NCI-H2081 (cell line): ENCODE data around the gene NPAS3.
A peak's percentile ranks its signal among the peaks of the same experiment; 100 is the strongest.

Source experiments
- DNase-seq, 2 experiments: peaks; one replicate each; lab custom pipeline; 2025; lab: John Stamatoyannopoulos, UW

Gene NPAS3

DNA sequence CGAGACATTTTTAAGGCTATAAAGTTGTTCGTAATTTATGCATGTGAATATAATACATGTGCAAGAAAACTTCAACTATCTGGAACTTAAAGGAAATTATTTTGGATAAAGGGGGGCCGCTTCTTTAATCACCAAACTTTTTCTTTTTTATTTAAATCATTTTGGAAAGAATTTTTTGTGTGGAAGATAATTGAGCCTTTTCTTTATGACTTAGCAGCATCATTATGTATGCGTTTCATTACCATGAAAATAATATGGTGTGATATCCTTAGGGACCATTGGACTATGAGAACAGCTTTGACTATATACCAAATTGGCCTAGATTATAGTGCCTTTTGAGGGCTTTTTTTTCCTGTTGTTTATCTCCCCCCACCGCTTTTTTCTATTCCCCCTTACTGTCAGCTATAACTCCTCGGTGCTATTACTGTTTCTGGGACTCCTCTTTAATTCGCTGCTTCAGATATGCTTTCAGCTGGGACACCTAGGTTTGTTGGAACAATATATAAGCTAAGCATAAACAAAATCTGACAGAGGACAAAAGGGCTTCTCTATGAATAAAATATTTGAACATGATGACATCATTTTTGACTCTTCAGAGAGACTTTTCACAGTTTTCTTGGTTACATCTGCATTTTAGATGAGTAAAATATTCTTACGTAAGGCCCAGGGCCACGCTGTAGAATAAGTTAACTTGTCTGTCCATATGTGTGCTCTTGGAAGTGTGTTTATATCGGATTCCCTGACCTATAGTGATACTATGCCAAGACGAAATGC, 392.7 kb downstream of the NPAS3 start:
- DNase-seq: no peak

DNA sequence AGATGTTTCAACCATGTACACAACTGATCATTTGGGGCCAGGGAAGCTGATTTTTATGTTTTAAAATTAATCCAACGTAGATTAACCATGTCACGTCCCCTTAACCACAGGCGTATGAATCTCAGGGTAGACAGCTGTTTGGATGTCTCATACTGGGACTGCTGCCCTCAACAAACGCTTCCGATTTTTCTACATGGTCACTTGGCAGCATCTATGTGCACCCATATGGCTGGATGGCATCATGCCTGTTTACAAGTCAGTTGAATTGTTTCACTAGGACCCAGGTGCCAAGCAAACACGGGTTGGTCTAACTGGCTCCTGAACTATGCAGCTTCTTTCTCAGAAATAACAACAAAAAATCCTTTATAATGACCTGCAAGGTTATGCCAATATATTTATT, 393.8 kb downstream of the NPAS3 start:
- no peak for DNase-seq

DNA sequence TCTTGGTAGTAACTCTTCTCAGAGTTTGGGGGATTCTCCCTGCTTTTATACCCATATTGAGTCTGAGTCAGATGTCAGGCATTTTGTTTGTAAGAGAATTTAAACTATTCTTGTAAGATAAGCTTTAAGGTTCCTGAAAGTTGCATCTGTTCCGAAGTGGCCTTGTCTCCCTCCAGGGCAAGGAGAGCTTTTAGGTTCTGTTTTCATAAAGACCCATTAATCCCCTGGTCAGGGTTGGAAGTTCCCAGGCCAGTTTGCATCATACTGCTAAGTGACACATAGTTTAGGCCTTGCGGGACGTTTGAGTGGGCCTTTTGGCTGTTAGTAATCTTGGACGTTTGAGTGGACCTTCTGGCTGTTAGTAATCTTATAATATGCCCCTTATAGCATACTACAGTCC, 396.7 kb downstream of the NPAS3 start:
- no peak for DNase-seq

DNA sequence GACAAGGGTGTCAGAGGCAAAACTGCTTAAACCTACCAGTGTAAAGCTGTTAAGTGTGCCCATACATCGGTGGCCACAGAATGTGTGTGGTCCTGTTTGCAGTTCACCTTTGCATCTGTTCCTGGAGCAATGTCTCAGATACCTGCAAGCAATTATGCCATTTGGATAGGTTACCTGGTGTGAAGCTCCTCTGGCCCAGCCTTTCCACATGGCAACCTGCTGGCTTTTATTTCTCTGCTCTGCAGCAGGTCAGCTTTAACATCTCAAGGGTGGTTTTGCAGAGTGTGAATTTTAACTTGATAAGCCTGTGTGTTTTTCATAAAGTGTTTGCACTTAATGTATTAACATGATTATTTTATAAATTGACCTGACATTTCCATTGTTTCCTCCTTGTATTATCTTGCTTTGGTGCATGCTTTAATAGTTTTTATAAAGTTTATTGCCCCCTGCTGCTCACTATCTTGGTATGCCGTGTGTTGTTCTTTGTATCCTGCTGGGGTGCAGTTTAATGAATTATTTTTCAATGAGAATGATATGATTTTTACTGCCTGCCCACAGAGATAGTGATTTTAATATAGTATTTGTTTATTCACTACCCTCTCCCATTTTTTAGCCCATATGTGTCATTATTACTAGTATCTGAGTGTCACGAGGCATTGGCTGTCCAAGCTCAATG, 403.8 kb downstream of the NPAS3 start:
- no peak for DNase-seq

DNA sequence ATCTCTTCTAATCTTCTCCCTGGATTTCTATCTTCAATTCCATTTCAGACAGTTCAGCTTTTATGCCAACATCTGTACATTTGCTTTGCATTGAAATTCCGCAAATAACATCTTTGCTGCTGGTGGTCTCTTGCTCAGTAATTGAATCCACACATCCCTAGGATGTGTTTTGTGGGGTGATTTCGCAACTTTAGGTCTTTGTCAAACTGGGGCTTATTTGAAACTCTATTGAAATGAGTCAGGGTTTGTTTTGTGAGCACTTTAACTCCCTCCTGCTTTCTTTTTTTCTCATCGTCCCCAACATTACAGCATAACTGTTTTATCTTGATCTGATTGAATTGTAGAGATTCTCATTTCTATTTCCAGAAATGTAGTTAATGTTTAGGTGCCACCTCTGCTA, 404.3 kb downstream of the NPAS3 start:
- DNase-seq: no peak

DNA sequence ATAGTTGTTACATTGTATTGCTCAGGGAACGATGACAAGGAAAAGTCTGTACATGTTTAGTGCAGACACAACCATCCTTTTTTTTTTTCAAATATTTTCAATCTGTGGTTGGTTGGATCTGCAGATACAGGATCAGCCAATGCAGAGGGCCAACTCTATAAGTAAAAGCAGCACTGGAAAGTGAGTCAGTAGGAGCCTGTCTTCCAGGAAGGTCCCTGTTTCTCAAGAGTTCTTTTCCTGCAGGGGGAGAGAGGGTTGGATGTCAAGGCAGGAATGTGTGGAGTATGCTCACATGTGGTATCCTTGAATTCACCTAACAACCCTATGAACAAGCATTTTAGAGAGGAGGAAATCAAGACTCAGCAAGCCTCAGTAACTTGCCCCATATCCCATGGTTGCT, 409.1 kb downstream of the NPAS3 start:
- DNase-seq: no peak

DNA sequence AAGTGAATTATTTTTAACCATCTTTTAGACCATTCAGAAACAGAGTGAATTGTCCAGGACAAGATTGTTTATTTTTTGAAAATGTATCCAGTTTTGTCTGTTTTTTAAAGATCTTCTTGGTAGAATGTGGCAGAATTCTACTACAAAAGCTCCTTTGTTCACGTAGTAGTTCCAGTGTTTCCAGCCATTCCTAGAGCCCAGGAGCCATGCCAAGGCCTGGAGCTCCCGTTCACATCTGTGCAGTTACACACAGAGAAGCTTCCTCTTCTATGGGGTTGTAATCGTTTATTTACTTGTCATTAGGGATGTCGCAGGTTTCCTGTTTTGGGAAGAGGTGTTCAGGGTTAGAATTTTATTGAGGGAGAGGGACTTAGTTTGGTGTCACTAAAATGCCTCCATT, 409.8 kb downstream of the NPAS3 start:
- DNase-seq: no peak

DNA sequence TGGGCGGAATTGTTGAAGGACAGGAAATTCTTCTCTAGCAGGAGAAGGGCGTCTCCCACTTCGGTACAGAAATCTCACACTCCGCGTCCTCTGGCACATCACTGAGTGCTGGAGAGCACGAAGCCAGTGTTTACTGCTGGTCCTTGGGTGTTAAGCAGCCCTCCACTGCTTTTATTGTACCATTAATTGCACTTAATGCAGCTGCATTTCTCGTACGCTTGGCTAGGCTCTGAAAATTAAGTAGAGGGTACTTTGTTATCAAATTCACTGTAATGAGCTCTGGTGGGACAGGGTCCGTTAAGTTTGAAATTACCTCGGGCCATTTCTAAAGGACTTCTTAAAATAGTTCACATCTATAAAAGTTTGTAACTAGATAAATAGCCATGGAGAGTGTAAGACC, 411.2 kb downstream of the NPAS3 start:
- no peak for DNase-seq

DNA sequence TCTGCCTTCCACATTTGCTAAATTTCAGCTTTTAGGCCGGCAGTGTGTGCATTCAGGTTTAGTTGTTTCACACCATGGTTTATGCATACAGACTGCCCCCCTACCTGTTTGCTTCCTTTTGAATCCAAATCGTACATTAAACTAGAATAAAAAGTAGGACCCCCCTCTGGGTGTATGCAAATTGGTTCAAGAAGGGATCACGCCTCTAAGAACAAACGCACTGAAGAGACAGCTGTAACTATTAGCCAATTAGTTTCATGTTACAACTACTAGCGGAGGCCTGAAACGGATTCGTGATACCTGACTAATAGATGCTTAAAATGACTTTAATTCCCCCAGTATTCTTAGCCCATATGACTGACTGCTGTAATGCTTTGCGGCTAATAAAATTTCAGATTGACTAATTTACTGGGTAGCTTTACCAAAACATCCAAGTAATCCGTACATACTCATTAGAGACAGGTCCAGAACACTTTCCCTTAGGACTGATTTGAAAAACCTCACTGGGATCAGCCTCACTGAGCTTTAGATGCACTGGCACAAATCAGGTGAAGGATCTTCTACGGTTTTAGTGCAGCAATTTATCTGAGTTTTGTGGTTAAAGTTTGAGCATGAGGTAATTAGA, 411.8 kb downstream of the NPAS3 start:
- no peak for DNase-seq

DNA sequence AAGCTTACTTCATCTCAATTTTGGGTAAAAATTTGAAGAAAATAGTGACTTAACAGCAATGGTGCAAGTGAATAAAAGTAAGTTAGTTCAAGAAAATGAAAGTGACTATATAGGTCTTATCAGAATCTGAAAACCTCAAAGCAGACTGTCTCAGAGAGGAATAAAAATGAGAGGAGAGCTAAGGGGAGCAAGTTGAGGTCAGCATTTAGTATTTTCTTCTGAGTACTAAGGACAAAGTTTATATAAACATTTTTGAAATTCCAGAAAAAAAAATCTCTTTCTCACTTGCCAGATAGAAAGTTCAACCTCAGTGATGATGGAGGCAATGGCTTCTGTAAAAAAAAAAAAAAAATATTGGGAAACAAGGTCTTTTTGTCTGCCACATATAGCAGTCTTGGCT, 414.1 kb downstream of the NPAS3 start:
- DNase-seq: no peak

DNA sequence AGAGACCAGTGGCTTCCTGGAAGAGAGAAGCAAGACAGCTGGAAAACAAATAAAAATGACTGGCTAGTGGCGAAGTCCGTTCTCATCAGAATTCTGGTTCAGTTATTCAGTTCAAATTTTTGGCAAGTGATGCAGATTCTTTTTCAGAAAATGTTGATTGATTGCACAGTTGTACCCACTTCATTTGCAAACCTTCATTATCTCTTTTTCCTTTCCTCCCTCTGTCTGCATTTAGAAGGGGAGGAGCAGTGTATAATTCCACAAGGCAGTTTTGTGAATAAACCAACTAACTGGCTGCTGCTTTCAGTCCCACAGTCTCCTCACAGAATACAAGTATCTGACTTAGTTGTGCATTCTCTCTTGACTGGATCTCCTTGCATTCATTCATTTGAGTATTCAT, 417.5 kb downstream of the NPAS3 start:
- no peak for DNase-seq

DNA sequence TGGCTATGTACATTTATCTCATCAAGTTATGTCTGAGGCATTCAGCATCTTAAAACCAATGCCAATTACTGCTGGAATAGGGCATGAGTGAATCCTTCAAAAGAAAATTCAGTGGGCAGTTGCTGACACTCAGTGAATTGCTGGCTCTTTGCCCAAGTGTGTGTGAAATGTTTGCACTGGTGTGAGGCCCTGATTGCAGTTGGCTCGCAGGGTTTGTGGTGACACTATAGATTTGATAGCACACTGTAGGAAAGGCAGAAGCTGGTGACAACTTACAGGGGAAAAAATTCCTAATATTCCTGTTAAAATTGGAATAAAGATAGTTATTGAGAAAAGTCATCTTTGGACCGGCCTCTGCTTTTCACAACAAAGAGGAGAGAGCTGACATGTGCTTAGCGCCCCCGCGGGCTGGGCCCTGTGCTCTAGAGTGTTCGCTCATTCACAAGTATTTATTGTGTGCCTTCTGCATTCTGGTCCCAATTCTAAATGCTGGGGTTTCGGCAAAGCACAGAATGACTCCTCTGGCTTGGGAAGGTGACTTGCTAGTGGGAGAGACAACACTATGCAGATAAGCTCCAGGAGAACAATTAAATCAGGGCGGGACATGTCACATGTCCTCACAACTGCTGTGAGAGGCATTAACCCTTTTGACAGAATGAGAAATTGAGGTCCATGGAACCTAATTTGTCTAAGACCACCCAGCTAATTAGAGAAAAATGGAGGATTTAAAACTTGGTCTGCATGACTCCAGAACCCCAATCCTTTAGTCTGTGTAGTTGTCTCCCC, 418.7 kb downstream of the NPAS3 start:
- DNase-seq: peak; percentile 38 to 60

DNA sequence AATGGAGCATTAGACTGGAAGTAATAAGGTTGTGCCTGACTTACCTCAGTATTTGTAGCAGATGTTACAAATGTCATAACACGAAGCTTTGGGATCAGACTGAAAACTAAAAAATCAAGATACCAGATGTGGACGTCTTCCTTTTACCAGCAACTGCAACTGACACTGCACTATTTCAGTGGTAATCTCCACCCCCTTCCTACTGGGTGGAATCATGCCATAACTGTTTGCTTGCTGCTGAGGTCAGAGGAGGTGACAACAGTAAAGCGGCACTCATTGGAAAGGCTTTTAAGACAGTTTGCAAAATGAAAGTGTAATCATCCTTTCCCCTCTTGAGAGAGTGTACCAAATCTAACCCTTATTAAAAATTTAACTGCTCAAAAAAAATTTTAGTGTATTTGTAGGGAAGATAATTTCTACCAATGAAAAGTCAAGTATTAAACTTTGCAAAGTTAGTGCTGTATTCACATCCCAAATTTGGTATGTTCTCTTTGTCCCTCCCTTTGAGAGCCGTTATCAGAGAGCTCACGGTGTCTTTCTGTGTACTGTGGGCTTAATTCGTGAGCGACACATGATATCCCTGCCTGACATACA, 420.7 kb downstream of the NPAS3 start:
- DNase-seq: no peak

DNA sequence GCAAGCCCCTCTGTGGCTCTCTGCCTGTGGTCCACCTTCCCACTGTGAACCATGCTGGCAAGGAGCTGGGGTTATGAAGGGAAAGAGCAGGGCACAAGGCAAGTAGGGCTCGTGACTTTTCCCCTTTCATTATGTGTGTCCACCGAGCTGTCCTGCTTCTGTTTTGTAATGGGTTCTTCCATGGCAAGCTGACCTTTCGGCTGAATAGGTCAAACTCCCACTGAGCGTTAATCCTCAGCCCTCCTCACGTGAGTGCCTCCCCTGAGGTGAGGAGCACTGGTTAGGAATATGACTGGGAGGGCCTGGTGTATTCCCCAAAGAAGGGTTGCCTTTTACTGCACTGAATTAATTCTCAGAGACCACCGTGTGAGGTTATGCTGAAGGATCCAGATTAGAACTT, 424.3 kb downstream of the NPAS3 start:
- DNase-seq: no peak

DNA sequence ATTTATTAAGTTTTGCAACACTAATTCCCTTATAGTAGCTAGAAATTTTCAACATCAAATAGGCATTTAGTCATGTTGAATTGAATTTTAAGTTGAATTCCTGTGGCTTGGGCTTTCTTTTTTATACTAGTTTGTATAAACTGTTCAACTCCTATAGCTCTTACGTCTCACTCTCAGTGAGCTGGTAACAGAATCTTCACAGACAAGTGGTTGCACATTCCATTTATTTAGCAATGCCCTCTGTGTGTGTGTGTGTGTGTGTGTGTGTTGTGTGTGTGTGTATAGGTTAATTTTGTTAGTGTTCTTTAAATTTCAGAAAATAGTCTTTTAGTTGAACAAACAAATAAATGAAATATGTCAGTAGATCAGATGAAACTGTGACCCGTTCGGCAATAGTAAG, 425.0 kb downstream of the NPAS3 start:
- DNase-seq: no peak

DNA sequence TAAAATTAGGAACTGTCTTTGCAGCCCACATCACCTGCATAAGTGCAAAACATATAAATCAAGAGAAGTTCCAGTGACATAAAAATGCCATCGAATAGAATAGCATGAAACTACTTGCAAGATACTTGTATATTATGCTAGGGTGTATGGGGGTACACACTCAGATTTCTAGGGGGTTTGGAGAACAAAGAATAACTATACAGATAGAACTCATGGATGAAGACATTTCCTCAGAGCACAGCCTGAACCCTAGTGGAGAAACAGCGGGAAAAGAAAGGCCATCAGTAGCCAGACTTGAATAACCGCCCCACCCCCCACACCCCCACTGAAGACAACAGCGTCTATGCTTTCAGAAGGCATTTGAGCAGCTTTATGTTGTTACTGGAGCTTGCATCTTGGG, 425.8 kb downstream of the NPAS3 start:
- DNase-seq: no peak

DNA sequence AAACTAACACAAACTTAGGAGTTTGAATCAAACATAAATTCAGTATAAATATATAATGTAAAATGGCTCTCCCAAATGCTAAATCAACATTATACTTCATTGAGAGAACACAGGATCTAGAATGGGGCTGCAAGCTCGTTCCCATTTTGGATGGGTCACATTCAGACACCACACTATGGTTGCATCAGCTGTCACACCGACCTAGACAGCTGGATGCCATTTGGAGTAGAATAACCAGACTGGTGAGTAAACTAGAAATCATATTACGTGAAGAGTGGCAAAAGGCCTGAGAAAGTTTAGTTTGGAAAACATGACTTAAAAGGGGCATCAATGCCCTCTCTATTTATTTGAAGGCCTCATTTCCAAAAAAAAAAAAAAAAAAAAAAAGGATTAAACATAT, 430.4 kb downstream of the NPAS3 start:
- no peak for DNase-seq

DNA sequence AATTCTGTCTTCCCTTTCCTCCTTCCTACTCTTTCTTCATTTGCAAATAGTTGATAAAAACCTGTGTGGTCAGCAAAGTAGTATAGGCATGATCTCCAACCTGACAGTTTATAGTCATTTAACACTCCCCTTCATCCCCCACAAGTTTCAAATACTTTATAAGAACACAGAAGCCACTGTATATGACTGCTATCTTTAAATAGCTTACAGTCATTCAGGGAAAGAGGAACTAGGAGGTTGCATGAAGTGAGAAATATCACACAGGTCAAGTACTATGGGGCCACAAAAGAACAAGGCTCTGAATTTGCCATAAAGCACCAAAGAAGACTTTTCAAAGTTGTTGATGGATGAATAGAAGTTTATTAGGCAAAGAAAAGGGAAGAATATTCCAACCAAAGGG, 431.3 kb downstream of the NPAS3 start:
- DNase-seq: no peak

DNA sequence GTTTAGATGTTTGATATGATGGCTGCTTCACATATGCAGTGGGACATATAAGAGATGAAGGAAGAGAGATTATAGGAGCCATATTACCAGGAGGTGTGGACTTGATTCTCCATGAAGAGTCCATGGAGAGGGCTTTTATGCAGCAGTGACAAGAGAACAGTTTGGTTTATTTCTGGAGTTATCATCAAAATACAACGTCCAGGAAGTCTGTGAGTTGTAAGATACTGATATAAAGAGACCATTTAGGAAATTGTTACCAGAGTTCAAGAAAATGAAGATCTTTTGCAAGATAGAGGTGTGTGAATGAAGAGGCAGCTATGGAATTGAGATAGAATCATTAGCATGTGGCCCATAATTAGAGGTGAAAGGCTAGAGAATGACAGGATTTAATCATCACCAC, 431.7 kb downstream of the NPAS3 start:
- no peak for DNase-seq

DNA sequence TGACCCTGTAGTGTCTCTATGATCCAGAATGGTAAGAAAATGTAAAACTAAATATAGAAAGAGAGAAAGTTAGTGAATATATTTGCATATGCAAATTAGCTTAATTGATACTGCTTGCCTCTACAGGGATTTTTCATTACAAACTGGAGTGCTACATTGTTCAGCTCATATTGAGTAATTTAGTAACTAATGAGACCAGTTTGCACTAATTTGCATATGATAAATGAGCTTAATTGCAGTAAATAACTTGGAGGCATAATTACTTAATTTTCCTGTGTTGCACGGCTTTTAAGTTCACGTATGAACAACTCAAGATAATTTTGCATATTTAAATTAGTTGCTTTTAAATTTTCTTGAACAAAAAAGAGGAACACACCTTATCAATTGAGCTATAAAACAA, 436.5 kb downstream of the NPAS3 start:
- DNase-seq: no peak

DNA sequence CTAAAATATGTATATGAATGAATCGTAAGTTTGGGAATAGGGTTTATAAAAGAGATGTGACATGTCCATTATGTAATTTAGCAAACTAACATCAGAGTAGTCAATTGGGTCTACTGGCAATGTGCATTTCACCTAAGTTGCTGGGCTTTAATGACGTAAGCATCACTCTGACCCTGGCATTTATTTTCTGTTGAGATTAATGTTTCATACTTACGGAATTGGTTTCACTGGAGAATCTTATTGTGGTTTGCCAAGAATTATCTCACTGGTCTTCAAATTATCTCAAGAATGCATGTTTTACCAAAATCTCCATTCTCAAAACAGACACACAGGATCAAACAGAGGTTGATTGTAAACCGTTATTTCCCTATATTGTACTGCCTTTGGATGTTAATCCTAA, 437.1 kb downstream of the NPAS3 start:
- DNase-seq: no peak

DNA sequence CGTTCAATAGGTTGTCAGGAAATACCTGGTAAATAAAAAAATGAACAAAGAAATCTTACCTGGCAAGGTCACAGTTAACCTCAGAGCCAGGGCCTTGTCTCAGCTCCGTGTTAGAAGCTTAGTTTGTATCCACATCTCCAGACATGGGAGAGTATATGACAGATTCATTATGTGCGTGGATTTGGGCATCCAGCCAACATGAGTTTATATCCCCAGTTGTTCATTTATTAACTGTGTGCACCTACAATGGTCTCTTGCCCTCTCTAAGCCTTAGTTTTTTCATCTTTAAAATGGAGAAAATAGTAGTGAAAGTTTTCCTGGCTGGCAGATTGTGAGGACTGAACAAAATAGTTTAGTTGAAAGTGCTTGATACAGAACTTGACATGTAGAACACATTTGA, 437.8 kb downstream of the NPAS3 start:
- DNase-seq: no peak
